HEK293 (cell line): Measurements from ENCODE around the gene DOCK3.

ENCODE experiments used
- ATF2 ChIP-seq: fragments of 450-650 bp; formaldehyde crosslinking; IDR thresholded peaks from 2 replicates; pipeline ENCODE4 v1.5.1; 2016; ENCODE audit warnings: missing biosample characterization, missing genetic modification characterization, low read depth
- CTCF ChIP-seq: fragments of 450-650 bp; formaldehyde crosslinking; IDR thresholded peaks from 2 replicates; pipeline ENCODE4 v1.5.1; 2016; ENCODE audit warnings: missing biosample characterization, missing genetic modification characterization
- FEZF1 ChIP-seq: fragments of 450-650 bp; formaldehyde crosslinking; IDR thresholded peaks from 2 replicates; pipeline ENCODE4 v1.5.1; 2016; ENCODE audit warnings: missing biosample characterization, missing genetic modification characterization
- PRDM10 ChIP-seq: fragments of 450-650 bp; formaldehyde crosslinking; IDR thresholded peaks from 2 replicates; pipeline ENCODE4 v1.5.1; 2016; ENCODE audit warnings: missing biosample characterization, missing genetic modification characterization
- SETDB1 ChIP-seq: IDR thresholded peaks from one replicate; pipeline ENCODE4 v1.6.1; 2017; ENCODE audit warnings: mild to moderate bottlenecking, low read length, moderate library complexity, mixed read lengths; ENCODE audit not compliant: insufficient read length
- YY1 ChIP-seq: fragments of 450-650 bp; formaldehyde crosslinking; IDR thresholded peaks from 2 replicates; pipeline ENCODE4 v1.5.1; 2018; ENCODE audit warnings: missing biosample characterization, missing genetic modification characterization
- ZNF133 ChIP-seq: fragments of 450-650 bp; formaldehyde crosslinking; IDR thresholded peaks from 2 replicates; pipeline ENCODE4 v1.5.1; 2016; ENCODE audit warnings: missing biosample characterization, missing genetic modification characterization
- ZNF302 ChIP-seq: fragments of 450-650 bp; formaldehyde crosslinking; IDR thresholded peaks from 2 replicates; pipeline ENCODE4 v1.5.1; 2016; ENCODE audit warnings: missing biosample characterization, missing genetic modification characterization, low read depth
- ZNF324 ChIP-seq: fragments of 450-650 bp; formaldehyde crosslinking; IDR thresholded peaks from 2 replicates; pipeline ENCODE4 v1.5.1; 2016; ENCODE audit warnings: missing biosample characterization, missing genetic modification characterization
- ZNF48 ChIP-seq: fragments of 450-650 bp; formaldehyde crosslinking; IDR thresholded peaks from 2 replicates; pipeline ENCODE4 v1.5.1; 2016; ENCODE audit warnings: missing biosample characterization, missing genetic modification characterization
- ZNF660 ChIP-seq: fragments of 450-650 bp; IDR thresholded peaks from 2 replicates; pipeline ENCODE4 v1.5.1; 2018; ENCODE audit warnings: missing biosample characterization, mild to moderate bottlenecking, missing genetic modification characterization
- TF ChIP-seq, protein P1 (sequence below): fragments of 450-650 bp; formaldehyde crosslinking; IDR thresholded peaks from 2 replicates; pipeline ENCODE4 v1.5.1; 2016; ENCODE audit warnings: missing biosample characterization, missing genetic modification characterization

GRCh38 chr3:50850639-50851511, 176.1 kb downstream of the DOCK3 start:
- TF ChIP-seq PRDM10 (tag by site-specific recombination): no peak
- TF ChIP-seq CTCF: no peak
- TF ChIP-seq ZNF324 (tag by site-specific recombination): no peak
- no peak for TF ChIP-seq ZNF48
- no peak for TF ChIP-seq ZNF302 (tag by site-specific recombination)
- no peak for TF ChIP-seq FEZF1 (tag by site-specific recombination)
- TF ChIP-seq, protein P1, sequence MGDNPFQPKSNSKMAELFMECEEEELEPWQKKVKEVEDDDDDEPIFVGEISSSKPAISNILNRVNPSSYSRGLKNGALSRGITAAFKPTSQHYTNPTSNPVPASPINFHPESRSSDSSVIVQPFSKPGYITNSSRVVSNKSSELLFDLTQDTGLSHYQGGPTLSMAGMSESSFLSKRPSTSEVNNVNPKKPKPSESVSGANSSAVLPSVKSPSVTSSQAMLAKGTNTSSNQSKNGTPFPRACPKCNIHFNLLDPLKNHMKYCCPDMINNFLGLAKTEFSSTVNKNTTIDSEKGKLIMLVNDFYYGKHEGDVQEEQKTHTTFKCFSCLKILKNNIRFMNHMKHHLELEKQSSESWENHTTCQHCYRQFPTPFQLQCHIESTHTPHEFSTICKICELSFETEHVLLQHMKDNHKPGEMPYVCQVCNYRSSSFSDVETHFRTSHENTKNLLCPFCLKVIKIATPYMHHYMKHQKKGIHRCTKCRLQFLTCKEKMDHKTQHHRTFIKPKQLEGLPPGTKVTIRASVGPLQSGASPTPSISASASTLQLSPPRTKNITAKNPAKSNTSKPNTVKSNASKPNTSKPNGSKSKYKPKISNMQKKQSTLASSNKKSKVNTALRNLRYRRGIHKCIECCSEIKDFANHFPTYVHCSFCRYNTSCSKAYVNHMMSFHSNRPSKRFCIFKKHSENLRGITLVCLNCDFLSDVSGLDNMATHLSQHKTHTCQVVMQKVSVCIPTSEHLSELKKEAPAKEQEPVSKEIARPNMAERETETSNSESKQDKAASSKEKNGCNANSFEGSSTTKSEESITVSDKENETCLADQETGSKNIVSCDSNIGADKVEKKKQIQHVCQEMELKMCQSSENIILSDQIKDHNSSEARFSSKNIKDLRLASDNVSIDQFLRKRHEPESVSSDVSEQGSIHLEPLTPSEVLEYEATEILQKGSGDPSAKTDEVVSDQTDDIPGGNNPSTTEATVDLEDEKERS: no peak
- no peak for TF ChIP-seq ZNF660 (tag by site-specific recombination)
- no peak for TF ChIP-seq SETDB1
- TF ChIP-seq YY1 (tag by site-specific recombination): no peak
- TF ChIP-seq ATF2 (tag by site-specific recombination): no peak
- no peak for TF ChIP-seq ZNF133 (tag by site-specific recombination)
